ENCODE measurements around the gene CD247.

- TF ChIP-seq CTCF (IDR thresholded peaks at IDR 0.05): no peak
- no peak for TF ChIP-seq POLR2AphosphoS5 (IDR thresholded peaks at IDR 0.05; ENCODE audit: low read depth, low read length)
- no peak for TF ChIP-seq TCF7L2 (IDR thresholded peaks at IDR 0.05; ENCODE audit: low read depth, low read length)
- no peak for TF ChIP-seq SIN3A (IDR thresholded peaks at IDR 0.05; ENCODE audit: borderline replicate concordance, insufficient read depth, low read depth, low read length)
- no peak for TF ChIP-seq REST (IDR thresholded peaks at IDR 0.05; ENCODE audit: insufficient read depth in 1 of 2, low read depth in 2 of 2, low read length in 1 of 2)
Observed at GRCh38 chr1:167387251-167387910, 130.9 kb downstream of the CD247 start.

Measured in Panc1 (cell line).